ENCODE results near the gene ROBO1.

The ROBO1 gene

GRCh38 chr3:78792733-78793132, 975.1 kb downstream of the ROBO1 start:
- ChIA-PET POLR2A (ENCODE audit: low non-redundant PET) (no interaction called here), CTCF (interaction anchor here (0.7 kb wide), 1 partner anchor 396 kb away, joined by 3 read pairs; no protein-coding TSS in a partner anchor)
- no peak for DNase-seq (ENCODE audit: low spot score)
- TF ChIP-seq CTCF (conservative IDR thresholded peaks at IDR 0.05; ENCODE audit: low read depth): no peak
- H3K27ac ChIP-seq: no peak overlapping the region

- POLR2A ChIA-PET (ENCODE audit: low non-redundant PET): no interaction called here
Measured at GRCh38 chr3:78792212-78792611, 975.6 kb downstream of the ROBO1 start.

DNA sequence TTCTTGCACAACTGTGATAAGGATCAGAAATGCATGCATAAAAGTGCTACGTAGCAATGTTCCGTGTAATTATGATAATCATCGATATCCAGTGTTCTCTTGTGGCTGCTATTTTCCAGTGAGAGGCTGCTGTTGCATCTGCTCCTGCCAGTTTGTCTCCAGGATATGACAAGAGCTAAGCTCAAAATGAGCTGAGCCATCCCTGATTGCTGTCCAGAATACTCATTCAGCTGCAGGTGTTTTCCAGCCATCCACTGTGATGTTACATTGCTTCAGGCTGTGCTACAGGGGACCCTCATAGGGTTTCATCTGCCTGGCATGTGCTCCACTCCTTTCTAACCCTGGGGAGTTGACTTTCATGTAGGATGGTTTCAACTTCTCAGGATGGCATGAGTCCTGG, 976.0 kb downstream of the ROBO1 start:
- POLR2A ChIA-PET (ENCODE audit: low non-redundant PET): no interaction called here
- DNase-seq (ENCODE audit: low spot score): no peak
- H3K27ac ChIP-seq: no peak overlapping the region
- no peak for TF ChIP-seq CTCF (conservative IDR thresholded peaks at IDR 0.05; ENCODE audit: low read depth)
- CTCF ChIA-PET: no interaction called here

More at GRCh38 chr3:78792212-78792611, 975.6 kb downstream of the ROBO1 start:
- CTCF ChIA-PET: interaction anchor here (0.7 kb wide), 1 partner anchor 396 kb away, joined by 3 read pairs; no protein-coding TSS in a partner anchor
- TF ChIP-seq CTCF (conservative IDR thresholded peaks at IDR 0.05; ENCODE audit: low read depth): no peak
- H3K27ac ChIP-seq: no peak overlapping the region
- no peak for DNase-seq (ENCODE audit: low spot score)

GRCh38 chr3:78788839-78789238, 979.0 kb downstream of the ROBO1 start:
- ChIA-PET CTCF (no interaction called here), POLR2A (ENCODE audit: low non-redundant PET) (no interaction called here)
- DNase-seq (ENCODE audit: low spot score): no peak
- H3K27ac ChIP-seq: no peak overlapping the region
- TF ChIP-seq CTCF (conservative IDR thresholded peaks at IDR 0.05; ENCODE audit: low read depth): no peak

- POLR2A ChIA-PET (ENCODE audit: low non-redundant PET): no interaction called here
- no peak for DNase-seq (ENCODE audit: low spot score)
- no peak overlapping the region for H3K27ac ChIP-seq
- CTCF ChIA-PET: no interaction called here
- TF ChIP-seq CTCF (conservative IDR thresholded peaks at IDR 0.05; ENCODE audit: low read depth): no peak
Measured at GRCh38 chr3:78785004-78785403, 982.8 kb downstream of the ROBO1 start.

GRCh38 chr3:78781351-78781750, 986.4 kb downstream of the ROBO1 start:
- POLR2A ChIA-PET (ENCODE audit: low non-redundant PET): no interaction called here
- no peak for DNase-seq (ENCODE audit: low spot score)
- no peak overlapping the region for H3K27ac ChIP-seq
- CTCF ChIA-PET: no interaction called here
- no peak for TF ChIP-seq CTCF (conservative IDR thresholded peaks at IDR 0.05; ENCODE audit: low read depth)

Data from RWPE1 (cell line).